NCI-H128 (cell line): Measurements from ENCODE around the gene DIS3L2.

Experiments used
- DNase-seq: peaks from one replicate; lab custom pipeline; 2025; ENCODE audit not compliant: unreplicated experiment; lab: John Stamatoyannopoulos, UW

Gene DIS3L2, protein sequence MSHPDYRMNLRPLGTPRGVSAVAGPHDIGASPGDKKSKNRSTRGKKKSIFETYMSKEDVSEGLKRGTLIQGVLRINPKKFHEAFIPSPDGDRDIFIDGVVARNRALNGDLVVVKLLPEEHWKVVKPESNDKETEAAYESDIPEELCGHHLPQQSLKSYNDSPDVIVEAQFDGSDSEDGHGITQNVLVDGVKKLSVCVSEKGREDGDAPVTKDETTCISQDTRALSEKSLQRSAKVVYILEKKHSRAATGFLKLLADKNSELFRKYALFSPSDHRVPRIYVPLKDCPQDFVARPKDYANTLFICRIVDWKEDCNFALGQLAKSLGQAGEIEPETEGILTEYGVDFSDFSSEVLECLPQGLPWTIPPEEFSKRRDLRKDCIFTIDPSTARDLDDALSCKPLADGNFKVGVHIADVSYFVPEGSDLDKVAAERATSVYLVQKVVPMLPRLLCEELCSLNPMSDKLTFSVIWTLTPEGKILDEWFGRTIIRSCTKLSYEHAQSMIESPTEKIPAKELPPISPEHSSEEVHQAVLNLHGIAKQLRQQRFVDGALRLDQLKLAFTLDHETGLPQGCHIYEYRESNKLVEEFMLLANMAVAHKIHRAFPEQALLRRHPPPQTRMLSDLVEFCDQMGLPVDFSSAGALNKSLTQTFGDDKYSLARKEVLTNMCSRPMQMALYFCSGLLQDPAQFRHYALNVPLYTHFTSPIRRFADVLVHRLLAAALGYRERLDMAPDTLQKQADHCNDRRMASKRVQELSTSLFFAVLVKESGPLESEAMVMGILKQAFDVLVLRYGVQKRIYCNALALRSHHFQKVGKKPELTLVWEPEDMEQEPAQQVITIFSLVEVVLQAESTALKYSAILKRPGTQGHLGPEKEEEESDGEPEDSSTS

GRCh38 chr2:231961349-231962166 lies at the start of gene DIS3L2:
Gene DIS3L2 (plus strand): TSS chr2:231961713. CDS start chr2:232014928, 53,215 bp downstream.
- DNase-seq: peak; percentile 32

DNA sequence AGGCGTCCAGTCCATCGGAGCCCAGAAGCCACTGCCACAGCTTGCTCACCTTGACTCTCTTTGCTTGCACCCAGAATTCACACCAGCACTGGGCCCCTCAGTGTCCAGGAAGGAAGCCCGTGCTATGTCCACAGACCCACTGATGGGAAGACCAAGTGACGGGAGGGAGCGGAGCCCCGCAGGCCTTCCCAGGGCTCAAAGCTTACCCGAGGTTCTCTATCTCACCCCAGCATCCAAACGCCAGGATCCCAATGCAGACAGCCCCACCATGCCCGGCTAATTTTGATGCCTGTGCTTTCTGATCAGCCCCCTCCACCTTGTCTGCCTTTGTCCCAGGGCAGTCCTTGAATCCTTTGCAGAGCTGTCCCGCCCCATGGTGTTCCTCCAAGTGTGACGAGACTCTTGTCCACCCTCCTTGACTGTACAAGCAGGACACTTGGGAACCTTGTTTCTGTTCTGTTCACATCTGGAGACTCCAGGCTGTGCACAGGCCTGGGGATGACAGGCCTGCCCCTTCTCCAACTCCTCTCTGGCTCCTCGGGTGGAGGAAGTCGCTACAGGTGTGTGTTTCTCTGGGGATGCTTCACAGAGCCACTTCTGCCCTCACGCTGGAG lies 47.3 kb upstream of the DIS3L2 start:
- DNase-seq: no peak

GRCh38 chr2:231917280-231918066 lies 44.0 kb upstream of the DIS3L2 start:
- no peak for DNase-seq

DNA sequence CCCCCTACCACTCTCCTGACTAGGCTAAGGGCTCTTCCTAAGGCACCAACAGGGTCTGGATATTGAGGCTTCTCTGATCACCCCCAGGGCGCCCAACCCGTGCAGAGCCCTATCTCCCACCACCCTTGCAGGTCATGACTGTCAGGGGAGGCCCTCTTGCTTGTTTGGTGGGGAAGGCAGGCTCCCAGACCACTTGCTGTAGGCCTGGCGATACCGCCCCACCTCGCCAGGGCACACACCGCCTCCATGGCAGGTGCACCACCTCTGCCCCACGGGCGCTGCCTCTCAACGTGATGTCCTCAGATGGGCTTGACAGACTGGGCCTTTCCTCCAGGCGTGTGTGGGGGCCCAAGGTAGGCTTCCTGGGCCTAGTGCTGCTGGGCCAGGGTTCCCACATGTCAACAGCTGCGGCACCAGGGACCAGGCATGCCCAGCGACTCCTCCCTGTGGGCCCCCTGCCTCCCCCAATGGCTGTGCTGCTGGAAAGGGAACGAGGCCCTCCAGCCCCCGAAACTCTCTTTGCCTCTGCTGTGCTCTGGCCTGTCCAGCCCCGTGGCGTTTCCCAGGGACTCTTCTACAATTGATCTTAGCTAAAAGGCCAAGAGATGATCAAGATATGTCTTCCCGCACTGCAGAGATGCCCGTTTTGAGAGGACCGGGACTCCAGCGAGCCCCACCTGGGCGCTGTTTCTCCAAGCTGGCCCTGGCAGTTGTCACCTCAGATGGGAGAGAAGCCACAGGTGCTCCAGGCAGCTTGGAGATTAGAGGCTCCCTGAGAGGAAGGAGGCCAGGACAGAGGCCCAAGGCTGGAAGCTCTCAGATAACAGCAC lies 42.8 kb upstream of the DIS3L2 start:
- DNase-seq: no peak

DNA sequence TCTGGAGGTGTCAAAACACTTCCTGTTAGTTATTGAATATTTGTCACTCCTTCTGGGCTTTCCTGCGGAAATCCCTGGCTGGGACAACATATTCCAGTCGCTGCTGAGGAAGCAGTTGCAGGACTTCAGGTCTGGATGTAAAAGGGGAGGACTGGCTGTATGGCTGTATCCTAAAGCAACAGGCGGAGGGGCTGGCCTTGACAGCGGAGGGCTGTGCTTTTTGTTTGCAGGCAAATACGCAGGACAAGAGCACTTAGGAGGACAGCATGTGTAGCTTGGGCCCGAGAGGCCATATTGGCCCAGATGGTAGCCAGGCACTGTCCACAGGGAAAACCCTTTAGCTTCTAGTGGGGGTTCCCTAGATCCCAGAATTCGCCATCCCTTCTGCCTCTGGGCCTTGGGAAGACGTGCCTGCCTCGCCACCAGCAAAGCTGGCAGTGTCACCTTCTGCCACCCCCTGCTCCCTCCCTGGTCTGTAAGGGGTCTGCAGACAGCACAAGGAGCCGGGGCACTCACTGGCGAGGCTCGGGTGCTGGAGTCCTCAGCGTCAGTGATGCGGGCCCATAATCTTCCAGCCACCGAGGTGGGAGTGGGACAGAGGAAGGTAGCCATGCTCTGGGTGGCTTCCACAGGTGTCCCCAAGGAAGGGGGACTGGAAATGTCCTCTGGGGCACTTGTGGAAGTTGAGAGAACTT lies 42.0 kb upstream of the DIS3L2 start:
- DNase-seq: no peak

GRCh38 chr2:231920366-231920765 lies 41.1 kb upstream of the DIS3L2 start:
- DNase-seq: no peak

GRCh38 chr2:231920795-231921194 lies 40.7 kb upstream of the DIS3L2 start:
- DNase-seq: no peak

GRCh38 chr2:231922311-231923009 lies 39.1 kb upstream of the DIS3L2 start:
- no peak for DNase-seq

DNA sequence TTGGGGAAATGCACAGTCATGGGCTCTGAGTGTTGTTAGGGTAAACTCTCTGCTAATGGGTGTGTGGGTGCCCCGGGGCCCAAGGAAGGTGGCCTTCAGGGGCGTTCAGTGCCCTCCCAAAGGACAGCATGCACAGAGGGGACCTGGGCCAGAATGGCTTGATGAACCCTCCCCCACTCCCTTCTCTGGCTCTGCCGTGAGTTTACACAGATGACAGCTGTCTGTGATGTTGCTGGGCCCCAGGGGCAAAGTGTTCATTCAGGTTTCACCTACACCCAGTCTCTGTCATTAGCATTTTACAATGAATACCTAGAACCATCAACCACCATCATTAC lies 38.5 kb upstream of the DIS3L2 start:
- no peak for DNase-seq

DNA sequence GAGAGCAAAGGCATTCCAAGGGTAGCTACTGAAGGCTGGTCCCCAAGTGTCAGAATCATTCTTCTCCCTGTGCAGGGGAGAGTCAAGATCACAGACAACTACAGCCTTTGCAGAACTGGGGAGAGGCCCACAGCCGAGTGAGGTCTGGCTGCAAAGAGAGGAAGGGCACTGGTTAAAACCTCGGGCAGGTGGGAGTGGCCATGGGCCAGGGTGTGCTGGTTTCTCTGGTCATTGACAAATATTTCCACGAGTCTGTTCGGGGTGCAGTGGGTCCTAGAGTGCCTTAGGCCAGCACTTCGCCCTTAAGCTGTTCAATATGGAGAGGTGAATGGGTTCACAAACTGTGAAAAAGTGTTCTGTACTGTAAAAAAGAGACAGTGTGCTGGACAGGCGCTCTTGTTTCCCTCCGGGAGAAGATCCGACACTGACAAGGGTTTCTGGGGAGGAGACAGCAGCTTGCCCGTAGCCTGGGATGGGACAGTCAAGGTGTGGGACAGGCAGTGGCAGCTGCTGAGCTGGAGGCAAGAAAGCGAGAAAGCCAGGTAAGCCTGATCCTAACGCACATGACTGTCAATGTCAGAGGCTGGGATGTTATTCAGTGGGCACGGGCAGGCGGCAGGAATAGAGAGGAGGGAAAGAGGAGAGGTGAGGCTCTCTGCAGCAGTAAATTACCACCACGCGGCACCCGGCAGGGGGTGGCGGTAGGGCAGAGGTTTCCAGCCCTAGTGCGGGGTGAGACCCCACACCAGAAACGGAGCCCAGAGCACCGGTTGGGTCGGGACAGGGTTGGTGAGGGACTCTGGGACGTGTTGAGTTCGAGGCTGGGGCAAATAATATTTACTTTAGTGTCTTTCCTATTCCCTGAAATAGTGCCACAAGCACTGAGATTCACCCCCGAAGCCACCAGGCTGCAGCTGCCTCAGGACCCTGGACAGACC lies 37.3 kb upstream of the DIS3L2 start:
- no peak for DNase-seq

- no peak for DNase-seq
Observed at GRCh38 chr2:231924889-231925275, 36.6 kb upstream of the DIS3L2 start.

GRCh38 chr2:231925303-231926179 lies 36.0 kb upstream of the DIS3L2 start:
- no peak for DNase-seq

DNA sequence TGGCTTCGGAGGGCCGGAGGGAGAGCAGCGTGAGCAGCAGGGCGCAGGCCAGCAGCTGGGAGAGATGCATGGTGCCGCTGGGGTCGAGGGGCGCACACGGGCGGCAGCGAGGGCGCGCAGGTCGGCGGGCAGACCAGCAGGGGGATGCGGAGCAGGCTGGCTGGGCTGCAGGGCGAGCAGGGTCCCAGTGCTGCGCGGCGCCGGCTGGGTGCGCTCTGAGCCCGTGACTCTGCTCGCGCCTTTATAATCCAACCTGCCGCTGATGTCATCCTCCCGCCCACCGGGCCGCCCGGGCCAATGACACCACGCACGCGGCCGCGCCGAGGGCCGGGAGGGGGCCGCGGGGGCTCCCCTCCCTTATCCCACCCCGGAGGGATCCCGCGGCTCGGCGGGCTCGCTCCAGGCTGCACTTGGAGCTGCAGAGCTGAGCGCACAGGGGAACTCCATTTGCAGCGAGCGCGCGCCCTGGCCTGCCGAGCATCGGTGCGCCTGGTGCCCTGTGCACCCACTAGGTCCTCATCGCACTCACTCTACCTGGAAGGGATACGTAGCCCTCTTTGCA lies 35.3 kb upstream of the DIS3L2 start, which contains the start of gene NPPC:
Gene NPPC, minus strand, starts transcription at position 217 of the 562 bp plus-strand sequence. Its CDS starts 147 bp downstream, at position 70.
- DNase-seq: peak; percentile 11

DNA sequence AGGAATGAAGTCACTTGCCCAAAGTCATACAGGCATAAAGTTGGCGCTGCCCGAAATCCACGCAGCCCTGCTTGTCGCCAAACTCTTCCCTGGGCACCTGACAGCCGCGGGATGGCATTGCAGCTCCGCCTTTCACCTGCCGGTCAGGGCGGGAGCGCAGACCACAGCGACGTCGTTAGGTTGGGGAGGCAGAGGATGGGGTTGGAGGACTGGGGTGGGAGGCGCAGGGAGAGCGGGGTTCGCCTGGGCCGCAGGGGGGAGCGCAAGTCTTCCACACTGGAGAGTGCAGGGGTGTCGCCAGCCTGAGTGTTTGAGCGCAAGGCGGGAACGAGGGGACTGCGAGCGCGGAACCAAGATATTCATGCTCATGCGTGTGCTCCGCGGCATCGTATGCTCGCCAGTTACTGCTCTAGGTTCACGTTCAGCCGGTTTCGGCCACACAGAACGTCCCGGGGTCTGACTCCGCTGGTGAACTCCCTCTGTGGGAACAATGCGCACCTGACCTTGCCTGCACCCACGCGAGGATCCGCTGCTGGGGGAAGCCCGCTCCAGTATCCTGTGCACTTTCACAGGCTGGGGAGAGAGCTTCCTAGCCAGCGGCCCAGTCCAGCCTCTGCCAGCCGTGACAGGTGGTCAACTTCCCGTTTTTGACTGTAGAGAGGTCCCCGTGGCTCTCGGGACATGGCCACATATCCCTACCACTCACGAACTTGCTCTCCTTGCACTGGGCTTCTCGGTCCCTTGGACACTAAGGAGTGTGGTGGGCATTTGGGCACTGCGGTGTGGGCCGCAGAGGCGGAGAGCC lies 34.5 kb upstream of the DIS3L2 start:
- DNase-seq: no peak

- DNase-seq: no peak
Observed at GRCh38 chr2:231927566-231927890, 34.0 kb upstream of the DIS3L2 start.
